Calu3 (cell line): ENCODE measurements around the gene PTPN23. TPM values are rescaled to one million over a fixed set of nuclear protein-coding genes. Genes with fewer than 3 reads are reported as not detected.

Experiments used
- BruUV-seq: library from RNA; stranded (reverse); fragments of 400-500 nt; replicated peaks from 2 replicates; lab custom pipeline; 2021; lab: Mats Ljungman, UMichigan
- CTCF ChIA-PET: fragments of 300-600 bp; sonication (Branson Sonifier 250); formaldehyde crosslinking; loops from one replicate; lab custom pipeline; 2022; ENCODE audit warnings: antibody characterized with exemption; lab: Charles Lee
- DNase-seq: peaks from one replicate; pipeline ENCODE4 v3.0.0; 2022
- H3K27ac Mint-ChIP-seq: one replicate; pipeline ENCODE4 v1.8.0; 2022; ENCODE audit warnings: mixed read lengths; ENCODE audit not compliant: unreplicated experiment
- H3K27me3 Mint-ChIP-seq: one replicate; pipeline ENCODE4 v1.8.0; 2022; ENCODE audit warnings: mixed read lengths; ENCODE audit not compliant: unreplicated experiment
- H3K36me3 Mint-ChIP-seq: one replicate; pipeline ENCODE4 v1.8.0; 2022; ENCODE audit warnings: mild to moderate bottlenecking, moderate library complexity, mixed read lengths; ENCODE audit not compliant: insufficient read depth, unreplicated experiment
- H3K4me1 Mint-ChIP-seq: one replicate; pipeline ENCODE4 v1.8.0; 2022; ENCODE audit warnings: mild to moderate bottlenecking, low read depth, mixed read lengths; ENCODE audit not compliant: unreplicated experiment
- H3K4me3 Mint-ChIP-seq: one replicate; pipeline ENCODE4 v1.8.0; 2022; ENCODE audit warnings: mild to moderate bottlenecking, low read depth, moderate library complexity, mixed read lengths; ENCODE audit not compliant: unreplicated experiment
- H3K9me3 Mint-ChIP-seq: one replicate; pipeline ENCODE4 v1.8.0; 2022; ENCODE audit warnings: low read depth, mixed read lengths; ENCODE audit not compliant: unreplicated experiment
- intact Hi-C: fragments of 100-400 bp; cut with micrococcal nuclease; formaldehyde crosslinking; loops from one replicate; pipeline ENCODE4 v1.10.0; 2022; ENCODE audit not compliant: unreplicated experiment
- total RNA-seq: library from RNA; stranded (reverse); gene quantifications from 2 replicates; pipeline ENCODE4 v1.2.3, GENCODE V29; 2022
- TF ChIP-seq, protein P1 (sequence below): fragments of 200-600 bp; IDR thresholded peaks from one replicate; pipeline ENCODE4 v1.8.0; 2022; ENCODE audit warnings: antibody characterized with exemption; ENCODE audit not compliant: unreplicated experiment

Gene PTPN23
- total RNA-seq, 1 experiment from 2014 or later = 57.6 TPM

DNA sequence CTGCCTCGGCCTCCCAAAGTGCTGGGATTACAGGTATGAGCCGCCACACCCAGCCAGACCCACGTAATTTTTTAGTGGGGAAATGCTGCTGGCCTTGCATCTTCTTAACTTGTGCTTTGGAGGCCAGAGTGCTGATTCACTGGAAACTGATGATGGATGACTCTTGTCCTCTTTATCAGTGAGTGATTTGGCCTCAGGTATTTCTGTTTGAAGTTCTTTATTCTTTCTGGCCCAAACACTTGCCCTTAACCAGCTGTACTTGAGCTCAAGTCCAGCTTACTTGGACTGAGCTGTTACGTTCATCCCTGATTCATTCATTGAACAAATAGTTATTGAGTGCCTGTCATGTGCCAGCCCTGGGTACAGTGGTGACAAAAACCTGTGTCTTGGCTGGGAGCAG lies 4.2 kb downstream of the PTPN23 start:
- Mint-ChIP-seq H3K4me1 (peaks cover 45% of the 10 kb centered on the region), H3K36me3 (peaks cover 45% of the 10 kb centered on the region), H3K9me3 (no peaks in the 10 kb centered on the region), H3K4me3 (no peak overlapping the region), H3K27me3 (no peaks in the 10 kb centered on the region), H3K27ac (no peak overlapping the region)
- TF ChIP-seq, protein P1, sequence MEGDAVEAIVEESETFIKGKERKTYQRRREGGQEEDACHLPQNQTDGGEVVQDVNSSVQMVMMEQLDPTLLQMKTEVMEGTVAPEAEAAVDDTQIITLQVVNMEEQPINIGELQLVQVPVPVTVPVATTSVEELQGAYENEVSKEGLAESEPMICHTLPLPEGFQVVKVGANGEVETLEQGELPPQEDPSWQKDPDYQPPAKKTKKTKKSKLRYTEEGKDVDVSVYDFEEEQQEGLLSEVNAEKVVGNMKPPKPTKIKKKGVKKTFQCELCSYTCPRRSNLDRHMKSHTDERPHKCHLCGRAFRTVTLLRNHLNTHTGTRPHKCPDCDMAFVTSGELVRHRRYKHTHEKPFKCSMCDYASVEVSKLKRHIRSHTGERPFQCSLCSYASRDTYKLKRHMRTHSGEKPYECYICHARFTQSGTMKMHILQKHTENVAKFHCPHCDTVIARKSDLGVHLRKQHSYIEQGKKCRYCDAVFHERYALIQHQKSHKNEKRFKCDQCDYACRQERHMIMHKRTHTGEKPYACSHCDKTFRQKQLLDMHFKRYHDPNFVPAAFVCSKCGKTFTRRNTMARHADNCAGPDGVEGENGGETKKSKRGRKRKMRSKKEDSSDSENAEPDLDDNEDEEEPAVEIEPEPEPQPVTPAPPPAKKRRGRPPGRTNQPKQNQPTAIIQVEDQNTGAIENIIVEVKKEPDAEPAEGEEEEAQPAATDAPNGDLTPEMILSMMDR = no peak
- CTCF ChIA-PET = no interaction called here
- DNase-seq = no peak
- no TSS peak for BruUV-seq
- intact Hi-C loops = no loop called here

DNA sequence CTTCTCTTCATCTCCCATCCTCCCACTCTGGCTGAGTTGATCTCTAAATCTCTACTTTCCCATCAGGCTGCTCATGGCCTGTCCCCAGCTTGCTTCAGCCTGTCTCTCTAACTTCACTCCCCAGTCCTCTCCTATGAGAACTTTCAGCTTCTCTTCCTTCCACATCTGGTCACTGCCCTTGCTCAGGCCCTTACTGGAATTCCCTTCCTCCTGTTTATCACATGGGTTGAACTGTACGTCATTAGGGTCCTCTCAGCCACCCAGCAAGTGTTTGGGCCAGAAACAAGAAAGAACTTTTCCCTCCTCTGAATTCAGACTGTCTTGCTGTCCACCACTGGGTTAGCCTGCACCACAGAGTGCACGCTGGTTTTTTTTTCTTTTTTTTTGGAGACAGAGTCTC lies 5.0 kb downstream of the PTPN23 start:
- TF ChIP-seq, protein P1 = no peak
- Mint-ChIP-seq H3K4me1 (peaks cover 38% of the 10 kb centered on the region), H3K36me3 (peaks cover 37% of the 10 kb centered on the region), H3K27ac (no peak overlapping the region), H3K9me3 (no peaks in the 10 kb centered on the region), H3K4me3 (no peak overlapping the region), H3K27me3 (no peaks in the 10 kb centered on the region)
- BruUV-seq = no TSS peak
- intact Hi-C loops = no loop called here
- CTCF ChIA-PET = no interaction called here
- DNase-seq = no peak

DNA sequence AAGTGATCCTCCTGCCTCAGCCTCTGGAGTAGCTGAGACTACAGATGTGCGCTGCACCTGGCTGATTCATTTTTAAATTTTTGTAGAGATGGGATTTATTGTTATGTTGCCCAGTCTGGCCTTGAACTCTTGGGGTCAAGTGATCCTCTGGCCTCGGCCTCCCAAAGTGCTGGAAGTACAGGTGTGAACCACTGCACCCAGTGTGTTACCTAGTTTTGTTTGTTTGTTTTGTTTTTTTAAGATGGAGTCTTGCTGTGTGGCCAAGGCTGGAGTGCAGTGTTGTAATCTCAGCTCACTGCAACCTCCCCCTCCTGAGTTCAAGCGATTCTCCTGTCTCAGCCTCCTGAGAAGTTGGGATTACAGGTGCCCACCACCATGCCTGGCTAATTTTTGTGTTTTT lies 12.1 kb downstream of the PTPN23 start:
- TF ChIP-seq, protein P1 = no peak
- intact Hi-C loops = no loop called here
- H3K27me3 Mint-ChIP-seq = no peaks in the 10 kb centered on the region
- peaks cover 19% of the 10 kb centered on the region for H3K36me3 Mint-ChIP-seq
- H3K4me1 Mint-ChIP-seq = peaks cover 17% of the 10 kb centered on the region
- H3K9me3 Mint-ChIP-seq = no peaks in the 10 kb centered on the region
- CTCF ChIA-PET = no interaction called here
- H3K27ac Mint-ChIP-seq = no peak overlapping the region
- no TSS peak for BruUV-seq
- no peak for DNase-seq
- H3K4me3 Mint-ChIP-seq = no peak overlapping the region

GRCh38 chr3:47394140-47394870 lies 13.5 kb downstream of the PTPN23 start:
- peaks cover 17% of the 10 kb centered on the region for H3K4me1 Mint-ChIP-seq
- H3K36me3 Mint-ChIP-seq = peaks cover 22% of the 10 kb centered on the region
- peak overlapping the region; percentile 68 for H3K27ac Mint-ChIP-seq
- TF ChIP-seq, protein P1 = no peak
- intact Hi-C loops = no loop called here
- no peaks in the 10 kb centered on the region for H3K9me3 Mint-ChIP-seq
- peak overlapping the region; percentile 24 for H3K4me3 Mint-ChIP-seq
- CTCF ChIA-PET = interaction anchor here (0.5 to 1.3 kb wide), 5 partner anchors 14 to 371 kb away, joined by 3 to 4 read pairs (median 3); partner anchors contain the start of genes PTPN23 and SCAP
- no peaks in the 10 kb centered on the region for H3K27me3 Mint-ChIP-seq
- no TSS peak for BruUV-seq
- peak; percentile 50 for DNase-seq
